HEK293 (cell line): ENCODE results near the gene USP2.
A peak's percentile ranks its signal among the peaks of the same experiment; 100 is the strongest.

Experiments used
- CTCF ChIA-PET: fragments of 350-600 bp; formaldehyde crosslinking; extraction: SDS; loops from one replicate; lab custom pipeline; 2021; ENCODE audit warnings: antibody characterized with exemption; lab: Yijun Ruan, JAX
- POLR2A ChIA-PET: fragments of 300-600 bp; formaldehyde crosslinking; extraction: SDS; loops from one replicate; lab custom pipeline; 2020; ENCODE audit warnings: antibody characterized with exemption, inconsistent platforms; lab: Yijun Ruan, JAX
- H3K27ac ChIP-seq: fragments of 200-500 bp; sonication (Bioruptor generic); 2 replicates; pipeline ENCODE4 v1.5.1; 2014; ENCODE audit warnings: low read depth, low read length, control low read depth, inconsistent platforms; ENCODE audit errors: extremely low read depth
- H3K36me3 ChIP-seq, 2 experiments: fragments of 200-500 bp in 1 of 2; sonication (Bioruptor generic) in 1 of 2; 1 replicate in 1 of 2; 2 replicates in 1 of 2; pipeline ENCODE4 v1.5.1; 2014 to 2017; ENCODE audit warnings: inconsistent platforms in 2 of 2, low read length in 2 of 2; ENCODE audit not compliant: control insufficient read depth in 2 of 2, insufficient read depth in 1 of 2
- H3K4me1 ChIP-seq: fragments of 200-500 bp; sonication (Bioruptor generic); 2 replicates; pipeline ENCODE4 v1.5.1; 2014; ENCODE audit warnings: mild to moderate bottlenecking, low read length, inconsistent platforms; ENCODE audit not compliant: control insufficient read depth, insufficient read depth
- H3K4me3 ChIP-seq: 2 replicates; pipeline ENCODE4 v1.5.1; 2011; ENCODE audit warnings: low read depth, mild to moderate bottlenecking, control low read depth, low read length, moderate library complexity
- H3K9me3 ChIP-seq: fragments of 200-500 bp; sonication (Bioruptor generic); 2 replicates; pipeline ENCODE4 v1.5.1; 2014; ENCODE audit warnings: low read depth, low read length, inconsistent platforms; ENCODE audit not compliant: control insufficient read depth, insufficient read depth
- GLIS2 ChIP-seq: fragments of 450-650 bp; formaldehyde crosslinking; IDR thresholded peaks from 2 replicates; pipeline ENCODE4 v1.5.1; 2016; ENCODE audit warnings: missing biosample characterization, missing genetic modification characterization
- OVOL3 ChIP-seq: fragments of 450-650 bp; formaldehyde crosslinking; IDR thresholded peaks from 2 replicates; pipeline ENCODE4 v1.5.1; 2016; ENCODE audit warnings: missing biosample characterization, missing genetic modification characterization
- SP3 ChIP-seq: fragments of 450-650 bp; formaldehyde crosslinking; IDR thresholded peaks from 2 replicates; pipeline ENCODE4 v1.5.1; 2016; ENCODE audit warnings: missing biosample characterization, missing genetic modification characterization
- ZBTB1 ChIP-seq: fragments of 450-650 bp; formaldehyde crosslinking; IDR thresholded peaks from 2 replicates; pipeline ENCODE4 v1.5.1; 2016; ENCODE audit warnings: missing biosample characterization, missing genetic modification characterization
- ZBTB8A ChIP-seq: fragments of 450-650 bp; formaldehyde crosslinking; IDR thresholded peaks from 2 replicates; pipeline ENCODE4 v1.5.1; 2016; ENCODE audit warnings: missing biosample characterization, missing genetic modification characterization
- ZNF248 ChIP-seq: fragments of 450-650 bp; formaldehyde crosslinking; IDR thresholded peaks from 2 replicates; pipeline ENCODE4 v1.5.1; 2017; ENCODE audit warnings: missing biosample characterization, missing genetic modification characterization
- ZNF335 ChIP-seq: fragments of 450-650 bp; formaldehyde crosslinking; conservative IDR thresholded peaks from 2 replicates; pipeline ENCODE4 v1.5.1; 2016; ENCODE audit warnings: missing biosample characterization, missing genetic modification characterization
- ZNF37A ChIP-seq: fragments of 450-650 bp; IDR thresholded peaks from 2 replicates; pipeline ENCODE4 v1.5.1; 2018; ENCODE audit warnings: missing biosample characterization, missing genetic modification characterization
- ZNF404 ChIP-seq: fragments of 450-650 bp; formaldehyde crosslinking; IDR thresholded peaks from 2 replicates; pipeline ENCODE4 v1.5.1; 2017; ENCODE audit warnings: missing biosample characterization, missing genetic modification characterization
- ZNF701 ChIP-seq: fragments of 450-650 bp; formaldehyde crosslinking; IDR thresholded peaks from 2 replicates; pipeline ENCODE4 v1.5.1; 2016; ENCODE audit warnings: missing biosample characterization, missing genetic modification characterization
- TF ChIP-seq, protein P1 (sequence below): fragments of 450-650 bp; formaldehyde crosslinking; IDR thresholded peaks from 2 replicates; pipeline ENCODE4 v1.5.1; 2016; ENCODE audit warnings: missing biosample characterization, missing genetic modification characterization, low read depth
- TF ChIP-seq, protein P2 (sequence below): fragments of 450-650 bp; formaldehyde crosslinking; IDR thresholded peaks from 2 replicates; pipeline ENCODE4 v1.5.1; 2016; ENCODE audit warnings: missing biosample characterization, missing genetic modification characterization
- TF ChIP-seq, protein P3 (sequence below): fragments of 450-650 bp; formaldehyde crosslinking; optimal IDR thresholded peaks from 2 replicates; pipeline ENCODE3; 2016; ENCODE audit warnings: missing biosample characterization, mild to moderate bottlenecking, missing genetic modification characterization

Gene USP2

DNA sequence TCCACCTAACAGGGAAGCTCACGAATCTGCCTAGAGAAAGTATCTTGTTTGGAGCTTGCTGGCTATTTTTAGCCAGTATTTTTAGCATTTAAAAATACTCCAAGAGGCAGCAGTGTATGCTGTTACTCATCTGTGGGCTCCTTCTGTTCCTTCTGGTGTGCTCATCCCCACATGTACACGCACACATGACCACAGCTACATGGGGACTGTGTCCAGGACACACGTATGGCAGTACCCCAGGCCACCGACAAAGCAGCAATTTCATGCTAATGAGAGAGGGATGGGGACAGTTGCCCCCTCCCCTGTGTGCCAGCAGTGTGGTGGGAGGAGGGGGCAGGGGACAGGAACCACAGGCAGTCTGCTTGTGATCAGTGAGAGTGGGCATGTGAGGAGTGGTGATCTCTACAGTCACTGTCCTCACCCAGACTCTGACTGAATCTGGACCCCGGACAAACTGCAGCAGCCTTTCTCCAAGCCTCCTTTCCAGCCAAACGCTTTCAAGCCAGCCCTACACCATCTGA lies 16.4 kb downstream of the USP2 start:
- CTCF ChIA-PET: interaction anchor here (0.6 to 2.2 kb wide), 8 partner anchors 8 to 159 kb away, joined by 3 to 20 read pairs (median 5); partner anchors contain the start of genes C1QTNF5 and CBL
- no peaks in the 10 kb centered on the region for H3K9me3 ChIP-seq
- no peaks in the 10 kb centered on the region for H3K36me3 ChIP-seq
- H3K27ac ChIP-seq: no peak overlapping the region
- POLR2A ChIA-PET: no interaction called here
- TF ChIP-seq ZNF335: peak; percentile 59
- no peak for TF ChIP-seq ZNF248 (tag by site-specific recombination)
- no peak for TF ChIP-seq ZNF404 (tag by site-specific recombination)
- TF ChIP-seq SP3 (tag by site-specific recombination): no peak
- no peak for TF ChIP-seq ZNF701
- TF ChIP-seq, protein P1, sequence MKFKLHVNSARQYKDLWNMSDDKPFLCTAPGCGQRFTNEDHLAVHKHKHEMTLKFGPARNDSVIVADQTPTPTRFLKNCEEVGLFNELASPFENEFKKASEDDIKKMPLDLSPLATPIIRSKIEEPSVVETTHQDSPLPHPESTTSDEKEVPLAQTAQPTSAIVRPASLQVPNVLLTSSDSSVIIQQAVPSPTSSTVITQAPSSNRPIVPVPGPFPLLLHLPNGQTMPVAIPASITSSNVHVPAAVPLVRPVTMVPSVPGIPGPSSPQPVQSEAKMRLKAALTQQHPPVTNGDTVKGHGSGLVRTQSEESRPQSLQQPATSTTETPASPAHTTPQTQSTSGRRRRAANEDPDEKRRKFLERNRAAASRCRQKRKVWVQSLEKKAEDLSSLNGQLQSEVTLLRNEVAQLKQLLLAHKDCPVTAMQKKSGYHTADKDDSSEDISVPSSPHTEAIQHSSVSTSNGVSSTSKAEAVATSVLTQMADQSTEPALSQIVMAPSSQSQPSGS (tag by site-specific recombination): no peak
- no peak for TF ChIP-seq ZBTB8A
- no peak for TF ChIP-seq ZBTB1
- TF ChIP-seq, all 188 proteins: peak for 1
- peaks cover 9% of the 10 kb centered on the region for H3K4me1 ChIP-seq
- H3K4me3 ChIP-seq: no peak overlapping the region

DNA sequence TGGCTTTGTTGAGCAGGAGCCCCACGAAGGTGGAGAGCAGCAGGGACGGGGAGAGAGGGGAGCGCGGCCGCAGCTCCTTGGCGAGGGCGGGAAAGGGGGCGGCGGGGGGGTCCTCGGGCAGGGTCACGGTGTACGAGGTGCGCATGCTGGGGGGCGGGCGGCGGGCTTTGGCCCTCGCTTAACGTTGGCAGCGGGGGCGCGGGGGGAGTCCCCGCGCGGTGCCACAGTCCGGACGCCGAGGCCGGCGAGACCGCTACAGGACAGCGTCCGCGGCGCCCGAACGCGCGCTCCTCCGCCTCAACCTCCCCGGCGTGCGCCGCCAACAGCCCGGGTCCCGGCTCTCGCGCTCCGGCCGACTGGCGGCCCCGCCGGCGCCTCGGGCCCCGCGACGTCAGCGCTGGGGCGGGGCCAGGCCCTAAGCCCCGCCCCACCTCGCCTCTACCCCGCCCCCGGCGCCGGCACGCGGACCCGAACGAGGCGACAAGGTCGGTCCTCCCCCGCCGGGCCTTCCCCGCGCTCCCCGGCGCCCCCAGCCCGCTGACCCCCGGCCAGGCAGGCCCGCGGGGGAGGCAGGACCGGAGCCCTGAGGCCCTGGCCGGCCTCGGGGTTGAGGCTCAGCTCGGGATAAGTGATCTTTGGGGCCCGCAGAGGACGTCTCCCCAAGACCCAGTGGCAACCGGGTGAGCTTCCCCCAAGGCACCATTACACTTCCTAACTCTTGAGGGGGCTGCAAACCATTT lies 17.5 kb downstream of the USP2 start:
- H3K4me3 ChIP-seq: peak overlapping the region; percentile 32
- CTCF ChIA-PET: interaction anchor here (1.2 to 2.2 kb wide), 8 partner anchors 10 to 158 kb away, joined by 3 to 20 read pairs (median 7); partner anchors contain the start of genes C1QTNF5 and CBL

DNA sequence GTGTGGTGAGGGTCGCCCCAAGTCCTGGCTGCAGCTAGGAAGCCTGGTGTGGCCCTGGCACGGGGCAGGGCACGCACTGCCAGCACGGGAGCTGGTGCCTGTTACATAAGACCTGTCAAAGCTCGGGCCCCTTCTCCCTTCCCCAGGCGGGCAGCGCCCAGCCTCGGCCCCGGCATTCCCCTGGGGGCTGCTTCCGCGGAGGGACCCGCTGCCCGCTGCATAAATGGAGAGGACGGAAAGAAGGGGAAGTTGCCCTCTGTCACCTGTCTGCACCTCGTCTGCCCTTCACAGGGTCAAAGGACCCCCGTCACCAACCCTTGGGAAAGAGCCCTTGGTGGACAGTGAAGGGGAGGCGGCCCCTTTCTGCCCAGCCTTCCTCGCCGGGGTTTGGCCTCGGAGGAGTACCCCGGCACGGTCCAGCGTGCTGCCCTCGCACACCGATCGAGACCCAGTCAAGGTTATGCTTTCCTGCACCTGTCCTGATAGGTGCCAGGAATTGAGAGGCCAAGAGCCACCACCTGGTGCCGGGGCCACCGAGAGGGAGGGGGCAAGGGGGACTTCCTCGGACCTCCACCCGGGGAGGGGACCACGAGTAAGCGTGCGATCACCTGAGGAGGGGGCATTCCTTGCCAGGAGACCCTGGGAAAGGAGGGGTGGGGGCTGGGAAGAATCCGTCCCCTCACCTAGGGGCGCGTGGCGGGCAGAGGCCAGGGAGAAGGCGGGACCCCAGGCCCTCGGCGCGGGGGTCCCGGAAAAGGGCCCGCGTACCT lies 18.2 kb downstream of the USP2 start:
- CTCF ChIA-PET: interaction anchor here (0.8 to 2.5 kb wide), 8 partner anchors 10 to 112 kb away, joined by 3 to 33 read pairs (median 8); no protein-coding TSS in a partner anchor
- no peak for TF ChIP-seq OVOL3 (tag by site-specific recombination)
- TF ChIP-seq, protein P2, sequence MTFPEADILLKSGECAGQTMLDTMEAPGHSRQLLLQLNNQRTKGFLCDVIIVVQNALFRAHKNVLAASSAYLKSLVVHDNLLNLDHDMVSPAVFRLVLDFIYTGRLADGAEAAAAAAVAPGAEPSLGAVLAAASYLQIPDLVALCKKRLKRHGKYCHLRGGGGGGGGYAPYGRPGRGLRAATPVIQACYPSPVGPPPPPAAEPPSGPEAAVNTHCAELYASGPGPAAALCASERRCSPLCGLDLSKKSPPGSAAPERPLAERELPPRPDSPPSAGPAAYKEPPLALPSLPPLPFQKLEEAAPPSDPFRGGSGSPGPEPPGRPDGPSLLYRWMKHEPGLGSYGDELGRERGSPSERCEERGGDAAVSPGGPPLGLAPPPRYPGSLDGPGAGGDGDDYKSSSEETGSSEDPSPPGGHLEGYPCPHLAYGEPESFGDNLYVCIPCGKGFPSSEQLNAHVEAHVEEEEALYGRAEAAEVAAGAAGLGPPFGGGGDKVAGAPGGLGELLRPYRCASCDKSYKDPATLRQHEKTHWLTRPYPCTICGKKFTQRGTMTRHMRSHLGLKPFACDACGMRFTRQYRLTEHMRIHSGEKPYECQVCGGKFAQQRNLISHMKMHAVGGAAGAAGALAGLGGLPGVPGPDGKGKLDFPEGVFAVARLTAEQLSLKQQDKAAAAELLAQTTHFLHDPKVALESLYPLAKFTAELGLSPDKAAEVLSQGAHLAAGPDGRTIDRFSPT (tag by site-specific recombination): peak; percentile 55; the same call in 1 of the 2 replicates
- POLR2A ChIA-PET: interaction anchor here (0.6 to 2.7 kb wide), 4 partner anchors 15 to 215 kb away, joined by 3 to 39 read pairs (median 12); partner anchors contain the start of gene MCAM
- peaks cover 0 to 18% of the 10 kb centered on the region in 2 experiments; a peak in 1 of 3 replicates for H3K36me3 ChIP-seq
- H3K27ac ChIP-seq: no peak overlapping the region
- H3K4me1 ChIP-seq: peaks cover 9% of the 10 kb centered on the region
- H3K4me3 ChIP-seq: peak overlapping the region; percentile 32
- no peaks in the 10 kb centered on the region for H3K9me3 ChIP-seq

More for the DNA sequence above, 17.5 kb downstream of the USP2 start:
- POLR2A ChIA-PET: interaction anchor here (0.6 to 0.9 kb wide), 3 partner anchors 16 to 216 kb away, joined by 3 to 8 read pairs (median 5); no protein-coding TSS in a partner anchor
- Histone ChIP-seq H3K36me3 (peaks cover 0 to 10% of the 10 kb centered on the region in 2 experiments; a peak in 1 of 3 replicates), H3K9me3 (no peaks in the 10 kb centered on the region), H3K4me1 (peaks cover 9% of the 10 kb centered on the region), H3K27ac (no peak overlapping the region; the same call in 1 of the 2 replicates)
- TF ChIP-seq, protein P3, sequence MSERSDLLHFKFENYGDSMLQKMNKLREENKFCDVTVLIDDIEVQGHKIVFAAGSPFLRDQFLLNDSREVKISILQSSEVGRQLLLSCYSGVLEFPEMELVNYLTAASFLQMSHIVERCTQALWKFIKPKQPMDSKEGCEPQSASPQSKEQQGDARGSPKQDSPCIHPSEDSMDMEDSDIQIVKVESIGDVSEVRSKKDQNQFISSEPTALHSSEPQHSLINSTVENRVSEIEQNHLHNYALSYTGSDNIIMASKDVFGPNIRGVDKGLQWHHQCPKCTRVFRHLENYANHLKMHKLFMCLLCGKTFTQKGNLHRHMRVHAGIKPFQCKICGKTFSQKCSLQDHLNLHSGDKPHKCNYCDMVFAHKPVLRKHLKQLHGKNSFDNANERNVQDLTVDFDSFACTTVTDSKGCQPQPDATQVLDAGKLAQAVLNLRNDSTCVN (tag by site-specific recombination): peak; percentile 12
- TF ChIP-seq ZNF37A (tag by site-specific recombination) (peak; percentile 72), GLIS2 (tag by site-specific recombination) (0 out of 2 replicates have a peak, but pooled peaks have one; percentile 33), OVOL3 (tag by site-specific recombination) (no peak)
